Activated CD4-positive, alpha-beta T cell treated with anti-CD3 and anti-CD28 coated beads for 4 hours (primary cell): ENCODE data around the gene STPG3.
"Not testable (repeated sequence)": the region's sequence is repeated elsewhere in the genome, so short reads cannot be mapped to it uniquely, and the experiment has no call there.

Experiments
- DNase-seq, 2 donors: peaks; one replicate each; pipeline ENCODE4 v3.0.0-alpha.2; 2020

STPG3 gene

GRCh38 chr9:137247135-137247915 lies 3.8 kb upstream of the STPG3 start:
- DNase-seq, result no peak

- no peak for DNase-seq
Measured at GRCh38 chr9:137247916-137248175, 3.2 kb upstream of the STPG3 start.

- no peak for DNase-seq
Measured at GRCh38 chr9:137250329-137251193, 525 bp upstream of the STPG3 start.

- DNase-seq, result no peak
Measured at GRCh38 chr9:137251490-137252268, 593 bp downstream of the STPG3 start.

- no peak for DNase-seq
Measured at GRCh38 chr9:137252555-137253506, 1.7 kb downstream of the STPG3 start.

- DNase-seq, result no peak
Measured at GRCh38 chr9:137253717-137254623, 2.9 kb downstream of the STPG3 start.

GRCh38 chr9:137254624-137255447 lies 3.8 kb downstream of the STPG3 start, which contains the start of gene NELFB:
Gene NELFB (plus strand): TSS chr9:137255327.
- peak; percentile 93 to 94 for DNase-seq

- DNase-seq, result peak in 1 of 2 donors; percentile 28
Measured at GRCh38 chr9:137255448-137256114, 4.5 kb downstream of the STPG3 start.

- DNase-seq, result no peak
Measured at GRCh38 chr9:137256362-137256761, 5.3 kb downstream of the STPG3 start.

GRCh38 chr9:137256856-137257255 lies 5.8 kb downstream of the STPG3 start:
- no peak for DNase-seq

- not testable (repeated sequence) for DNase-seq
Measured at GRCh38 chr9:137262173-137262908, 11.3 kb downstream of the STPG3 start.

GRCh38 chr9:137262909-137263285 lies 11.8 kb downstream of the STPG3 start:
- DNase-seq, result no peak

GRCh38 chr9:137263506-137263905 lies 12.4 kb downstream of the STPG3 start:
- DNase-seq, result no peak

GRCh38 chr9:137264067-137264466 lies 13.0 kb downstream of the STPG3 start:
- no peak for DNase-seq

- no peak for DNase-seq
Measured at GRCh38 chr9:137265496-137266161, 14.5 kb downstream of the STPG3 start.

GRCh38 chr9:137266162-137266527 lies 15.1 kb downstream of the STPG3 start:
- DNase-seq, result no peak

GRCh38 chr9:137266585-137267453 lies 15.7 kb downstream of the STPG3 start:
- DNase-seq, result no peak
